DMS53 treated with DMSO at 0.1 percent for 48 hours (cell line): ENCODE results near the gene ZNF609.
"Not testable (repeated sequence)": the region's sequence is repeated elsewhere in the genome, so short reads cannot be mapped to it uniquely, and the experiment has no call there.

Experiments used
- DNase-seq: peaks from one replicate; lab custom pipeline; 2025; ENCODE audit not compliant: unreplicated experiment; lab: John Stamatoyannopoulos, UW

Gene ZNF609

DNA sequence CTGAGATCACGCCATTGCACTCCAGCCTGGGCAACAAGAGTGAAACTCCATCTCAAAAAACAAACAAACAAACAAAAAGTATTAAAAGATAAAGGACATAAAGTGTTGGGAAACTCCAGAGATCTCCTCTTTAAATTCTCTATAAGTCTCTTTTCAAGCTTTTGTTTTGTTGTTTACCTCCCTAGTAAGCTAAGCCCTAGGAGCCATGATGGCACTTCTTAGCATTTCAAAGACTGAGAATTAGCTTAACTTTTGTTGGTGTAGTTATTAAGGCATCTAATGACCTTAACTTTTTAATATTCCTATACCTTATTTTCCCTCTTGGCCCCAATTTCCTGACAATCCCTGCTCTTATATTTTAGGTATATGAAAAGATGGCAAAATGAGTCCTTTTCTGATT lies 157.3 kb downstream of the ZNF609 start:
- no peak for DNase-seq

DNA sequence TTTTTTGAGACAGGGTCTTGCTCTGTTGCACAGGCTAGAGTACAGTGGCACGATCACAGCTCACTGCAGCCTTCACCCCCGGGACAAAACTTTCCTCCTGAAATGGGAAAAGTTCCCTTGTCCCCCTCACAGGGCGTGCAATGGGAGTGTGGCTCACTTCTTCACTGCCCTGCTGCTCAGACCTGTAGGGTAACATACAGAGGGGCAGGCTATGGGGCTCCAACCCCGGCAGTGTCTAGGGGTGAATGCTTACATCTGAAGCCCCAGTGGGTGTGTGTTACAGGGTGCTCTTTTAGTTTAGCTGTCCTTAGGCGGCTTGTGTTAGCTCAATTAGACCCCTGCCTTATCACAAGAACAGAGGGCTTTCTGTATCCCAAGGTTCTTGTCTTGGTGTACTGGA lies 157.8 kb downstream of the ZNF609 start:
- DNase-seq = no peak

- DNase-seq = no peak
Measured at GRCh38 chr15:64618540-64618939, 158.2 kb downstream of the ZNF609 start.

GRCh38 chr15:64619880-64620839 lies 159.8 kb downstream of the ZNF609 start:
- no peak for DNase-seq

DNA sequence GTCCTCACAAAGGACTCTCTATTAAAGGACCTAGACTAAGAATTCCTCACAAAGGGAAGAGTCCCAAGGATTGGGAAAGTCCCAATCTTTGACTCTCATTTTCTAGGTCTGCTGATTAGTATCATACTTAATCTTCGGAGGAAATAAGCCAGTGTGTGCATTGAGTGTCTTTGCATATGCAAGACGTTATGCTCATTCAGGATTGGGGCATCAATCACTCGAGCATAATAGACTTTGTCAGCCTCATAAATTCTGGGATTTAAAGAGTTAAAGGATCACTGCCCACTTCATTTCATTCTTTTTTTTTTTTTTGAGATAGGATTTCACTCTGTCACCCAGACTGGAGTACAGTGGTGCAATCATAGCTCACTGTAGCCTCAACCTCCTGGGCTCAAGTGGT lies 160.7 kb downstream of the ZNF609 start:
- DNase-seq = no peak

DNA sequence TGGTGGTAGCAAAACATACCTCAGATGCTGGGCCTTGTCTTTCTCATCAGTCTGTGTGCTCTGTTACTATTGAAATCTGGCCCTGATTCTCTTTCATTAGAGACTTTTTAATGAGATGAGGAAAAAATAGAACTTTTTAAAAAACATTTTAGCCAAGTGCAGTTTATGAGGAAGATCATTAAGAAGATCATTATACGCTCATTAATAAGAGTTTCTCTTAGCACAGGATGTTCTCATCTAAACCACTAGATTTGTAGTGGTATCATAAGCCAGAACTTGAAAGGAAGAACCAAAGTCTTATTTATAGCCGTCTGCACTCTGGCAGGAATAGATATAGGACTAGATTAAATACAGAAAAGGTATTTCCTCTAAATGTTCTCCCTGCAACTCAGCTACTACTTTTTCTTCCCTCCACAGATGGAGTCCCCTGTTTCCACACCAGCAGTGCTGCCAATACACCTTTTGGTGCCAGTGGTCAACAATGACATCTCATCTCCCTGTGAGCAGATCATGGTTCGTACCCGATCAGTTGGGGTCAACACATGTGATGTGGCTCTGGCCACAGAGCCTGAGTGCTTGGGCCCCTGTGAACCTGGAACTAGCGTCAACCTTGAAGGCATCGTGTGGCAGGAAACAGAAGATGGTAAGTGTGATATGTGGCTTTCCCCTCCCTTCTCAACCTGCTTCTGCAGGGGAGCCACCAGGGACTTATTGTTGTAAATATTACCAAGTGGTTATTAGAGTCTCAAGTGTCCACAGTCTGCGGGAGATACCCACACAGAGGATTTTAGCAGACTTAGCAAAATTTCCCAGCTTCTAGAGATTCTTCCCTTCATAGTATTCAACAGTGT lies 162.3 kb downstream of the ZNF609 start:
- DNase-seq = no peak

- no peak for DNase-seq
Measured at GRCh38 chr15:64623347-64623996, 163.1 kb downstream of the ZNF609 start.

DNA sequence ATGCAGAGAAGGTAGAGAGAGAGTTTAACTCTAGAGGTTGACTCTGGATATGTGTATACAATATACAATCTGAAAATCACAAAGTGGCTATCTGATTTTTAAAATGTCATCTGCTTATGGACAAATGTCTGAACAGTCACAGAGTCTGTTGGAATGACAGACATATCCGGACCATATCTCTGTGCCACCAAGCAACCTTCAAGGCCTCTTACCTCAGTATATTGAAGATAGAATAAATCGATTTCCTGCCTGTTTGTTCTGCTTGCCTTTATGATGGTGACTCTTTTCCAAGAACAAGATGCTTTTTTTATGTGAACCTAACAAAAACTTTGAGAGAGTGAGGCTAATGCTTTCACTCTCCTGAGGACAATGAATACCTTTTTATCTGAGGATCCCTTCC lies 163.9 kb downstream of the ZNF609 start:
- no peak for DNase-seq

DNA sequence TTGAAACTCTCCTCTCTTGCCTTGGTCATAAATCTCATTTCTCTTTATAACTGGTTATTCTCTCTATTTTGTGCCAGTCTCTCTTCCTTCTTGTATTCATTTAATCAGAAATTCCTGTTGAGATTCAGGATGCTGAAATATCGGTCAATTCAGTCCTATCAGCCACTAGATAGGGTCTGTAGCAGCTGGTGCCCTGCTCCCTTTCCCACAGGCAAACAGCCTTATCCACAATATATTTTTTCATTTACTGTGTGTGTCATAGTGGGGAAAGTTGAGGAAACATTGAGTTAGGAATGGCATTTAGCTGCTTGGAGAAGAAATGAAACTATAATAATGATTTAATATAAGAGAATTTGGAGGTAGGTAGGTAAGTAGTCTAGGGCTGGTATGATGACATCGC lies 168.7 kb downstream of the ZNF609 start:
- DNase-seq = no peak

DNA sequence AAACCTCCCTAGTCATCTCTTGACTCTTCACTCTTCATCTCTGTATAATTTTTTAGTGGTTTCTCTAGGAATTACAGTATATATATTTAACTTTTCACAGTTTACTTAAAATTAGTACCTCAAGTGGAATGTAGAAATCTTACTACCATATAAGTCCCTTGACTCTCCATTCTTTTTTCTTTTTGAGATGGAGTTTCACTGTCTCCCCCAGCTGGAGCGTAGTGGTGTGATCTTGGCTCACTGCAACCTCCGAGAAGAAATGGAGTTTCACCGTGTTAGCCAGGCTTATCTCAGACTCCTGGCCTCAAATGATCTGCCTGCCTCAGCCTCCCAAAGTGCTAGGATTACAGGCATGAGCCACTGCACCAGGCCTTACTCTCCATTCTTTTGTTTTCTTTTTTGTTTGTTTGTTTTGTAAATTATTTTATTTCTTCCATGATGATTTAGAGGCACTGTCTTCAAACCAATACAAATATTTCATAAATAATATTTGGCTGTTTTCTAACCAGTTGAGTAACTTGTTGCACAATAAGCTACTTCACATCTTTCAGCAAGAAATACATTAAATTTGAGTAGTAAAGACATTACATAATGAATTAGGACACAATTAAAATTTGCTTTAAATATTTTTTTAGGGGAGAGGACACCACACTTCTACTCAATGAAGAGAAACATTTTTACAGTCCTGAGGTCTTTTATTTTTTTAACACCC lies 170.2 kb downstream of the ZNF609 start:
- DNase-seq = no peak

DNA sequence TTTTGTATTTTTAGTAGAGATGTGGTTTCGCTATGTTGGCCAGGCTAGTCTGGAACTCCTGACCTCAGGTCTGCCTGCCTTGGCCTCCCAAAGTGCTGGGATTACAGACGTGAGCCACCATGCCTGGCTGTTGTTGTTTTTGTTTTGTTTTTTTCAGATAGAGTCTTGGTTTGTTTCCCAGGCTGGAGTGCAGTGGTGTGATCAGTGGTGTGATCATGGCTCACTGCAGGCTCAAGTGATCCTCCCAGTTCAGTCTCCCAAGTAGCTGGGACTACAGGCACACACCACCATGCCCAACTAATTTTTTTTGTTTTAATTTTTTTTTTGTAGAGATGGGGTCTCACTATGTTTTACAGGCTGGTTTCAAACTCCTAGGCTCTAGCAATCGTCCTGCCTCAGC lies 172.3 kb downstream of the ZNF609 start:
- not testable (repeated sequence) for DNase-seq

GRCh38 chr15:64633332-64633731 lies 173.0 kb downstream of the ZNF609 start:
- DNase-seq = no peak

DNA sequence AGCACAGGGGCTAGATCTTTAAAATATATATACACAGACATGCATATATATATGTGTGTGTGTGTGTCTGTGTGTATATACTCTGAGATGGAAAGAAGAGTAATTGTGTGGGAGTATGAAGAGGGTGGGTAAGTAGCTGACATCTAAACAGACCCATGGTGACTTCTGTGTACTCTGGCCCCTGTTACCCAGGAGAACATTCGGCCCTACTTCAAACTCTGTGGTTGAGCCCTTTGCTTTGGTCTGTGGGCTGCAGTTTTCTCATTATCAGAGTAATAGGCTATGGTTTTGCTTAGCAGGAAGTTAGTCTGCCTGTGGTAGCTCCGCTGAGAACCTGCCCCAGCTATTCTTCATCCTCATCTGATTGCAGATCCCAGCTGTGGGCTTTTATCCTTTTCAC lies 173.6 kb downstream of the ZNF609 start:
- DNase-seq = no peak

DNA sequence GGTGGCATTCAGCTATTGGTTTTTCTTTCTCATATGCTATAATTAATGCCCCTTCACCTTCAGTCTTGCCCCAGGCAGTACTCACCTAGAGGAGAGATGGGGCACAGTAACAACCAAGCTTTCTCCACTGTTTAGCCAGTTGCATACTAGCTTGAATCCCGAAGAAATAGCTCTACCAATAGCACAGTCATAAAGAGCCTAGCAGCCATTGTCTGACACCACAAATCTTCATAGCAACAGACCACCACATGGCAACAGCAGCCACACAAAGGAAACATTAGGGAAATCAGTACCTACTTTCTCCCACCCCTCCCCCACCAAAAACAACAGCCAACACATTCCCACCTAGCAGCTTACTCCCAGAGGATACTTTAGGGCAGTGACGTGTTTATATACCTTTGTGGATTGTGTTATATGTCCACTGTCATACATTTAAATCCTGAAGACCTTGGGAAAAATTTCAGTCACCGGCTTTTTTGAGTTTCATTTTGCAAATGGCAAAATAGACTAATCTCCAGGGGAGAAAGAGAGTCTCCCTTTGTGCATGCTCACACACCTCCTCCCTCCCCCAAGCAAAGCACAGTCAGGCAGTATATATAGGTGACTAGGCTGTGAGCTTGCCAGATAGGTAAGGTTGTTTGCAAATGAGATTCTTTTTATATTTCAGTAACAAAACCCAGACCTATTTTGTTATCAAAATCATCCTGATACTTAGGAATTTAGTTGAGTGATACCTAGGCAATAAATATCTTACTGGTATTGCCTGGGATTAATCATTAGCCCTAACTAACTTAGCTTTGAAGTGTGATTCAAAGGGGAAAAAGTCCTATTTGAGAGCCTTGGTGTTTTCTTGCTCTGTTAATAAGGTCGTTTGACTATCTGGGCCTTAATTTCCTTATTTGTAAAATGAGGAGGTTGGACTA lies 174.5 kb downstream of the ZNF609 start:
- DNase-seq = no peak

DNA sequence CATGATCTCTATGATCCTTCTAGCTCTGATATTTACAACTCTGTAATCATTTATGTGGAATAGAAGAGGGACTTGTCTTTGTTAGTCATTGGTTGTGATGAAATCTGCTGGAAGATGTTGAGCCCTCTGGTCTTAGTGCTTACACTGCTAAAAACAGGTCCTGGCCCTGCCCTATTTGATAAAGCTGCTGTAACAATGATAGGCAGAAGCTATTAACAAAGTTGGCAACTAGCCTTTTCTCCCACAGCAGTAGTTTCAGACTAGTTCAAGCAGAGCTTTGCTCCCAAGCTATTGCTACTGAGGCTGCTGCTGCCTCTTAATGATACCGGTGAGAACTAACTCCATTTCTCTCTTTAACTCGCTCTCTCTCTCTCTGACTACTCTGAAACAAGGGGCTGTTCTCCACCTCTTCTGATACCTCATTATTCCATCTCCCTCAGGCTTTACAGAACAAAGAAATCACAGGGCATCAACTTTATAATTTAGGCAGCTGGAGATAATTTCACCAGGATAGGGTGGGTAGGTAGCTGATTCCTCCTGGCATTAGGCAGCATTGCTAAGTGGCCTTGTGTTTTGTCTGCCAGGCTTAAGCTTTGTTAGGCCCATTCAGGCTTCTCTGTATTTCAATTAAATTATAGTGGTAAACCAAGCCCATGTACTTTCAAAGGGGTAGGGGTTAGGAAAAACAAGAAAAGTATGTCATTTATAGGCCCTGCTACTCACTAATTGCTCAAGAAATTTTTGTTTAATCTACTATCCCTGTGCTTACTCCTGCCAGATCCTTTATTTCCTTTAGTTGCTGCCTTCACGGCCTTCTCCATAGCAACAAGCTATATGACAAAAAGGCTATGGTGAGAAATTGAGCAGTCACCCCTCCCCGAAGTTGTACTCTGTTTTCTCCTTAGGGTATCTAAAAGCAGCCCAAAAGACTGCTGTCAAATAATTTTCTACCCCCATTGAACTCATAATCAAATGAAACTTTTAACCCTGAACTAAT lies 175.4 kb downstream of the ZNF609 start:
- DNase-seq = no peak

DNA sequence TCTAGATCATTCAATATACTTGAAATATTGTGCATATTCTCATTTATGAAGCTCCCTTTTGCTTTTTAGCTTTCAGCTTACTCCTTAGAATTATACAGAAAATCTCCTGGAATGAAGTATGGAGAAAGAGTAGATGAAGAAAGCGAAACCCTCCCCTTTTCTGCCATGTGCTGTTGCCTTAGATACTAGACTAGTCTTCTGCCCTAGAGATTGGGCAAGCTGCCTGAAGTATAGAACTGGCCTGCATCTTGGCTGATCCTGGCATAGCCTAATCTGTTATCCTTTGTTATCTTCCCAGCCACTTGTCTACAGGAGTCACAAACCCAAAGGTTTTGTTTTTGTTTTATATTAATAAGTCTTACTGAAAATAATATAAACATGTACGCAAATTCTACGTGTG lies 176.2 kb downstream of the ZNF609 start:
- DNase-seq = no peak

- no peak for DNase-seq
Measured at GRCh38 chr15:64637412-64637811, 177.0 kb downstream of the ZNF609 start.

DNA sequence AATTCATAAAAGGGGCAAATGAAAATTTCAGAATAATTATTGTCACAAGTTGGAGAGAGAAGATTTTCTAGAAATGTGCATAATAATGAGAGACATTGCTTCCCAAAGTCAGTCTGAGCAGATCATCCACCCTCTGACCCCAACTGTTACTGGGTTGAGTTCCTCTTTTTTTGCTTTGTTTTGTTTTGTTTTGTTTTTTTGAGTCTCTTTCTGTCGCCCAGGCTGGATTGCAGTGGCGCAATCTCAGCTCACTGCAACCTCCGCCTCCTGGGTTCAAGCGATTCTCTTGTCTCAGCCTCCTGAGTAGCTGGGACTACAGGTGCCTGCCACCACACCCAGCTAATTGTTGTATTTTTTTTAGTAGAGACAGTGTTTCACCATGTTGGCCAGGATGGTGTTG lies 179.4 kb downstream of the ZNF609 start:
- not testable (repeated sequence) for DNase-seq
